Suprapubic skin (tissue), 3 donors: ENCODE data around the gene DIAPH1.

Experiments
- EP300 ChIP-seq: sonication (generic); formaldehyde crosslinking; IDR thresholded peaks from one replicate; pipeline ENCODE4 v1.6.1; 2017; ENCODE audit warnings: antibody characterized with exemption
- TF ChIP-seq, protein P1 (sequence below), 2 donors: fragments of 200-600 bp in 1 of 2; fragments of 450-650 bp in 1 of 2; sonication (generic) in 1 of 2; IDR thresholded peaks; one replicate each; pipeline ENCODE4 v1.5.1; 2016 to 2019; ENCODE audit warnings: antibody characterized with exemption in 2 of 2, mild to moderate bottlenecking in 1 of 2, moderate library complexity in 1 of 2

DNA sequence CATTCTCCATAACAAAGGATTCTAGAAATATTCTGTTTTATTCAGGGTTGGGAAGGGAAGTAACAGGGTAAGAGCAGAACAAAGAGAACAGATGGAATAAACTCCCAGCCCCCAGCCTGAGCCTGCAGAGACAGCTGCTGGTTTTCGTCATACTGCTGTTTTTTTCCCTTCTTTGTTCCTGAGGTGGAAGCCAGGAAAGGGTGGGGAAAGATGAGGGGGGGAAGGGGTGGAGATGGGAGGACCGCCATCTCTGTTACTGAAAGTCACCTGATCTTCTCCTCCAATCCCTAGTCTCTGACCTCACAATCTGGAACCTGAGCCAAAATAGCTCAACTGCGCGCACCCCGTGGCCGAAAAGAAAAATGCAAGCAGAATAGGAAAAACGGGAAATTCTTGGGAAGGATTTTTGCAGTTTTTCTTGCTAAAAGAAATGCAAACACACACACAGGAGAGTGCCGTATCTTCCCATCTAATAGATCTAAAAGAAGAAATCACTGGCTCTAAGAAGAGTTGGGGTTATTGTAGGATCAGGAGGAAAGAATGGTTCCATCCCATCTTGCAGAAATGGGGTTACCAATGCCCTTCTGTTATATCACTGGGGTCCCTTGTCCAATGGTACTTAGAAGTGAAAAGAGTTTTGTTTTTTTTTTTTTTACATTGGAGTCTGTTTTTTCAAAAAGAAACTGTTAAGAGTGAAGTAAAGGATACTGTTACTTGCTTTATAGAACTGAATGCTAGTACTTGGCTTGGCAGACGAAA lies 57.9 kb downstream of the DIAPH1 start:
- TF ChIP-seq, protein P1, sequence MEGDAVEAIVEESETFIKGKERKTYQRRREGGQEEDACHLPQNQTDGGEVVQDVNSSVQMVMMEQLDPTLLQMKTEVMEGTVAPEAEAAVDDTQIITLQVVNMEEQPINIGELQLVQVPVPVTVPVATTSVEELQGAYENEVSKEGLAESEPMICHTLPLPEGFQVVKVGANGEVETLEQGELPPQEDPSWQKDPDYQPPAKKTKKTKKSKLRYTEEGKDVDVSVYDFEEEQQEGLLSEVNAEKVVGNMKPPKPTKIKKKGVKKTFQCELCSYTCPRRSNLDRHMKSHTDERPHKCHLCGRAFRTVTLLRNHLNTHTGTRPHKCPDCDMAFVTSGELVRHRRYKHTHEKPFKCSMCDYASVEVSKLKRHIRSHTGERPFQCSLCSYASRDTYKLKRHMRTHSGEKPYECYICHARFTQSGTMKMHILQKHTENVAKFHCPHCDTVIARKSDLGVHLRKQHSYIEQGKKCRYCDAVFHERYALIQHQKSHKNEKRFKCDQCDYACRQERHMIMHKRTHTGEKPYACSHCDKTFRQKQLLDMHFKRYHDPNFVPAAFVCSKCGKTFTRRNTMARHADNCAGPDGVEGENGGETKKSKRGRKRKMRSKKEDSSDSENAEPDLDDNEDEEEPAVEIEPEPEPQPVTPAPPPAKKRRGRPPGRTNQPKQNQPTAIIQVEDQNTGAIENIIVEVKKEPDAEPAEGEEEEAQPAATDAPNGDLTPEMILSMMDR (IDR thresholded peaks at IDR 0.05) = peak; percentile 70 to 89
- TF ChIP-seq EP300 = no peak
